ENCODE data around the gene SALL1.

Gene SALL1

GRCh38 chr16:51143196-51143977 is 7.7 kb downstream of the SALL1 start:
- no peak for DNase-seq (ENCODE audit: low read depth in 1 of 2, low spot score in 1 of 2)

DNA sequence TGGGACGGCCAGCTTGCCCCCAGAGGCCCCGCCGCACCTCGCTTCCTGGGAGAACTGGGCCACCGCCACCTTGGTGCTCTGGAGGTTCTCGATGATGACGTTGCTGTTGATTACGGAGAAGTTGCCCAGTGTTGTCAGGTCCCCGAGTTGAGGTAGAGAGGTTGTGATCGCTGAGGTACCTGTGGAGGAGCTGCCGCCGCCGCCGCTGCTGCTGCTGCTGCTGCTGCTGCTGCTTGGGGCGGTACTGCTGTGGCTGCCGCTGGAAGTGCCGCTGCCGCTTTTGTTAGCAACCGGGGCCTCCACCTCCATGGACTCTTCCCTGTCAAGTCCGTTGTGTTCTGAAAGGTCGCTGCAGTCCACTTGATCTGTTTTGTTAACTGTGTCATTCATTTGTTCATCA is 9.5 kb downstream of the SALL1 start:
- DNase-seq (ENCODE audit: low read depth in 1 of 2, low spot score in 1 of 2): no peak

DNA sequence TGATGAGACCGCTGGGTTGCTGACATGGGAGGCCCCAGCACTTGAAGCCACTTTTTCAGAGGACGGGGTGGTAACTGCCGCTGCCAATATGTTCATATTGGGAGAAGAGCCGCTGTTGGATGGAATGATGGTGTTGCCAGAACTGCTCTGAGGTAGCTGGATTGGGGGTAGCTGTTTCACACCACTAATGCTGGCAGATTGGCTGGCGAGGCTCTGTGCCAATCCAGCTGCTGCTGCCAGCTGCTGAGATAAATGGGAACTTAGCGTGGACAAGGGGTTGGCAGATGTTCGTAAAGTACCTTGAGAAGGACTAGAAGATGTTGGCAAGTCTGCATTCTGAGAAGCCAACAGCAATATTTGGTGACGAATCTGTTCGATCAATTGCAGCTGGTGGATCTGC is 10.0 kb downstream of the SALL1 start:
- no peak for DNase-seq (ENCODE audit: low read depth in 1 of 2, low spot score in 1 of 2)

GRCh38 chr16:51140112-51140511 is 11.0 kb downstream of the SALL1 start:
- DNase-seq (ENCODE audit: low read depth in 1 of 2, low spot score in 1 of 2): no peak

GRCh38 chr16:51139568-51139967 is 11.5 kb downstream of the SALL1 start:
- no peak for DNase-seq (ENCODE audit: low read depth in 1 of 2, low spot score in 1 of 2)

DNA sequence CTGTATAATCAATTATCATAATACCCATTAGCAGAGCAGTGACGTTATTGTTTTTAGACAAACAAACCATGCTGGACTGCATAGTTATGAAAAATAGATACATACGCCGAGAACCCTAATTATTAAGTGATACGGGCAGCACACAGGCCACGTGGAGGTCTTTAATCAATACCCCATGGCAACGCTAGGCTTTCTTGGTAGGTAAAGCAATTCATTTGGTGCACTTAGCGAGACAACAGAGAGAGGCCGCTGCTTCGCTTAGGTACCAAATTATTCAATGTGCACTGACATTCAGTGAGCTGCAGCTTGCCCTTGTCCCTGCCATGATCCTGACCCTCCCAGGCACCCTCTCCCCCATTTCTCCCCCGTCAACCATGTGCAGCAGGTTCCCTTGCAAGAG is 12.9 kb downstream of the SALL1 start:
- DNase-seq (ENCODE audit: low read depth in 1 of 2, low spot score in 1 of 2): no peak

GRCh38 chr16:51137097-51137496 is 14.0 kb downstream of the SALL1 start:
- DNase-seq (ENCODE audit: low read depth in 1 of 2, low spot score in 1 of 2): no peak

DNA sequence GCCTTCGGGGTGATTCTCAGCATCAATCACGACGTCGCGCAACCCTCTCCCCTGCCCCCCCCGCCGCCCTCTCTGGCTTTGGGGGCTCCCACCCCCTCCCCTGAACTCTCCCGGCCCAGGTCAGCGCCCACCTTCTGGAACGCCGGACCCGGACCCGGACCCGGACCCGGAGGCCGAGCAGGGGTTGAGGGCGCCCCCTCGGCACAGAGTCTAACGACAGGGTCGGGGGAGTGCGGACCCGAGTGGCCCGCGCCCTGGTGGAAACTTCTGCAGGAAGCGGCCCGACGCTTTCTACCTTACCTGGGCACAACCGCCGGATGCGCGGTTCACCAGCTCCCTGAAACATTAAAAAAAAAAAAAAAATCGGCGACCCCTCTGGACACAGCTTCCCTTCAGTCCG is 16.2 kb downstream of the SALL1 start:
- DNase-seq (ENCODE audit: low read depth in 1 of 2, low spot score in 1 of 2): no peak

- no peak for DNase-seq (ENCODE audit: low read depth in 1 of 2, low spot score in 1 of 2)
These were observed 16.7 kb downstream of the SALL1 start for GRCh38 chr16:51134269-51134812.

- DNase-seq (ENCODE audit: low read depth in 1 of 2, low spot score in 1 of 2): no peak
These were observed 17.4 kb downstream of the SALL1 start for GRCh38 chr16:51133688-51134087.

- no peak for DNase-seq (ENCODE audit: low read depth in 1 of 2, low spot score in 1 of 2)
These were observed 17.9 kb downstream of the SALL1 start for GRCh38 chr16:51133183-51133582.

GRCh38 chr16:51132490-51133115 is 18.5 kb downstream of the SALL1 start:
- DNase-seq (ENCODE audit: low read depth in 1 of 2, low spot score in 1 of 2): no peak

DNA sequence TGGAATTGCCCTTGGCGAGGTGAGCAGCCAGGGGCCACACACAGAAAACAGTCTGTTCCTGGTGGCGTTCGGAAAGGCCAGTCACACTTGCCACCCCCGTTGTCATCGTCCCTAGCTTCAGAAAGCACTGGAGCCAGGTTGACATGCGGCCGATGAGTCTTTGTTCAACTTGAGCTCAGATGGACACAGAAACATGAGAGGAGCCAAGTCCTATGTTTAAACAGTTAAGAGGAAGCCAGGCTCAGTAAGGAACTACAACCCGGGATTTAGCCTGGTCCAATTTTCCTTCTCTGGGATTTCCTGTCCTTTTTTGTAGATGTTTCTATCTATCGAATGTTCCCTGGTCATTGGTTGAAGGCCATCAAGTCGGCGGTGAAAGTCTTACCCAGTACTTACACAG is 19.5 kb downstream of the SALL1 start:
- no peak for DNase-seq (ENCODE audit: low read depth in 1 of 2, low spot score in 1 of 2)

GRCh38 chr16:51129105-51129504 is 22.0 kb downstream of the SALL1 start:
- no peak for DNase-seq (ENCODE audit: low read depth in 1 of 2, low spot score in 1 of 2)

- no peak for DNase-seq (ENCODE audit: low read depth in 1 of 2, low spot score in 1 of 2)
These were observed 25.1 kb downstream of the SALL1 start for GRCh38 chr16:51125992-51126391.

DNA sequence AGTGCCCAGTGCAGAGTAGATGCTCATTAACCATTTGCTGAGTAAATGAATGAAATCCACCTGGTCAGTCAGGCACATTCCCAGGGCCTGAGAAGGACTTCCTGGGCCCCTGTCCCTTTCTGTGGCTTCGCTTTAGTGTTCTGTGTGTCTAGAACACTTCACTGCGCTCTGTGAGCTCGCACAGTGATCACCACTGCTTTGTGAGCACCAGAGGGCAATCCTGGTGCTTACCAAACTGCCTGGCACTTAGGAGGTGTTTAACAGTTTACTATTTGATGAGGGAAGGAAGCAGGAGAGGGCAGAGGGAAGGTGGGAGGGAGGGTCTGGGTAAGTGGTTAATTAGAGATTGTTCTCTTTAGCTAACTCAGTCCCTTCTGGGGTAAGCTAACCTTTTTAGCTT is 26.2 kb downstream of the SALL1 start:
- no peak for DNase-seq (ENCODE audit: low read depth in 1 of 2, low spot score in 1 of 2)

DNA sequence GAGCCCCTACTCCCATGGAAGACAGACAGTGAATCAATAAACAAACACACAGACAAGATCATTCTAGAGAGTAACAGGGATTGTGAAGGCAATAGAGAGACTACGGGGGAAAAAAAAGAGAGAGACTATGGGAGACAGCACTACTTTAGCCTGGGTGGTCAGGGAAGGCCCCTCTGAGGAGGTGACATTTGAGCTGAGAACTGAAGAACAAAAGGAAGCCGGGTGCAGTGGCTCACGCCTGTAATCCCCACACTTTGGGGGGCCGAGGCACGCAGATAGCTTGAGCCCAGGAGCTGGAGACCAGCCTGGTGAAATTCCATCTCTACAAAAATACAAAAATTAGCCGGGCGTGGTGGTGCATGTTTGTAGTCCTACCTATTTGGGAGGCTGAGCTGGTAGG is 29.2 kb downstream of the SALL1 start:
- no peak for DNase-seq (ENCODE audit: low read depth in 1 of 2, low spot score in 1 of 2)

DNA sequence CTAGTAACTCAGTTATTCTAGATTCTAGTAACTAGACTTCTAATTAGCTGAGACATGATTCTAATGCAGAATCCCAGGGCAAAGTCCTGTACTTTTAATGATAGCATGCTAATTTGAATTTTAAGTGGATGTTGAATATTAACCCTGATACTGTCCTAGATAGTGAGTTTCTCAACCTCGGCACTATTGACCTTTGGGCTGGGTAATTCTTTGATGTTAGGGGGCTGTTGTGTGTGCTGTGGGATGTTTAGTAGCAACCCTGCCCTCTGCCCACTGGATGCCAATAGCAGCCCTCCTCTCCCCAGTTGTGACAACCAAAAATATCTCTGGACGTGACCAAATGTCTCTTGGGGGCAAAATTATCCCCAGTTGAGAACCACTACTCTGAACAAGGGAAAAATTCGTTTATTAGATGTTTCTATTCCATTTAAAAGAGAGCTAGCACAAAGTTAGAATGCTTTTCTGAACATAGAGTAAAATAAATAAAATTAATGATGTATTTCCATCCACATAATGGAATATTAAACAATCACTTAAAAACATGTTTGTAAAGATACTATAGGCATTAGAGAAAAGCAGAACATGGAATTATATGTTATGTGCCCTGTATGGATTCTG is 30.2 kb downstream of the SALL1 start:
- no peak for DNase-seq (ENCODE audit: low read depth in 1 of 2, low spot score in 1 of 2)

DNA sequence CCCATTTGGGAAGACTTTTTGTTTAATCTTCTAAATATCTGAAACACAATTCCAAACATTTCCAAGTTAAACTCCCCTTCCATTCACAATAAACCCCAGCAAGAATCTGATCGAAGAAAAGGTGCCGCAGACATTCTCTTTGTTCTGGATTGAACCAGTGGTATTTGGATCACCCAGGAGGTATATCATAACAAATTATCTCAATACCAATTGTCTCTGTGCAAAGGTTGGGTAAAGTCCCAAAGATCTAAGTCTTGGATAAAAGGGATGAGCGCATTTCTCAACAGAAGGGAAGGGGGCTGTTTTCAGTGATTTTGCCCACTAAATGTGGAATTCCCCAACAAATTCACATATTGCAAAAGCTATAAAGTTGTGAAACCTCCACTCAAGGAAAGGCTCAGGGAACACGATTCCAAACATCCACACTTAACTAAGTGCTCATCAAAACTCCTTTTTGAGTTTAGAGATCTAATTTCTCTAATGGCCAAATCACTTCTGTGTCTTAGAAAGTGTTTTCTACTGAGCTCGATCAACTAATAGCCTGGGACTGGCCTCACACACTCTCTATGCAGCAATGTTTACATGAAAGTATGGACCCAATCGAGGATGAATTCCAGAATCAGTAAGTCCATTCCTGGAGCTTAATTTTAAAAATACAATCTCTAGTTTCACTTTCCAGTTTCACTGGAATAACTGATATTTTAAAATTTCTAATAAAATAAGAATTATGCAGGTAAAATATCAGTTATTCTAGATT is 30.9 kb downstream of the SALL1 start:
- DNase-seq (ENCODE audit: low read depth in 1 of 2, low spot score in 1 of 2): no peak

- DNase-seq (ENCODE audit: low read depth in 1 of 2, low spot score in 1 of 2): no peak
These were observed 31.5 kb downstream of the SALL1 start for GRCh38 chr16:51119556-51119955.

GRCh38 chr16:51116353-51116752 is 34.7 kb downstream of the SALL1 start:
- no peak for DNase-seq (ENCODE audit: low read depth in 1 of 2, low spot score in 1 of 2)

- no peak for DNase-seq (ENCODE audit: low read depth in 1 of 2, low spot score in 1 of 2)
These were observed 36.7 kb downstream of the SALL1 start for GRCh38 chr16:51114382-51114781.
